ENCODE data around the gene HEATR5A. TPM values are rescaled to one million over a fixed set of nuclear protein-coding genes. Genes with fewer than 3 reads are reported as not detected.

The HEATR5A gene
- total RNA-seq, 4 donors from 2014 or later: 24.3 to 134 (median 34.9) TPM

DNA sequence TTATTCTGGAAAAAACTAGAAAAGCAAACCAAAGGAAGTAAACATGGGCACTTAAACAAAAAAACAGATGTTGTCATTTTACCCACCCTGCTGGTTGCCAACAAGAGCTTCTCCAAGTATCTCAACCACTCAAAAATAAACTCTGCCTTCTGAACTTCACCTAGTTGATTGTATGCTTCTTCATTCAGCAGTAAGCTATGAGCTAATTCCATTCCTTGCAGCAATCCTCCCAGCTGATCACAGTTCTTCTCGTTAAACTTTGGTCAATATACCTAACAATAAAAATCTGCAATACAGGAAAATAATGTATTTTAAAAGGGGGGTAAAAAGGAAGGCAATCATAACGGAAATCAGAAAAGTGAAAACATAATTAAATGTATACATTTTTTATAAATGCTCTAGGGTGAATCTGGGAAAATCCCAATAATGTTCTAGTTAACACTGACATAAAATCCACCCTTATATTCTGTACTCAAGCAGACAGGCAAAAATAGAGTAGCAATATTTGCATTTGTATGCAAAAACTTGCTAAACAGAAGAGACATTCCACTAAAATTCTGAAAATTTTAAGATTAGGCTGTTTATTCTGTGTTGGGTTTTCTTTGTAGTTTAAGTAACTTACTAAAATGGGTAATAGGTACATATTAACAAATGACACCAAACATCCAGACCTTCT, 17.4 kb downstream of the HEATR5A start:
- DNase-seq: no peak
- TF ChIP-seq, protein P1, sequence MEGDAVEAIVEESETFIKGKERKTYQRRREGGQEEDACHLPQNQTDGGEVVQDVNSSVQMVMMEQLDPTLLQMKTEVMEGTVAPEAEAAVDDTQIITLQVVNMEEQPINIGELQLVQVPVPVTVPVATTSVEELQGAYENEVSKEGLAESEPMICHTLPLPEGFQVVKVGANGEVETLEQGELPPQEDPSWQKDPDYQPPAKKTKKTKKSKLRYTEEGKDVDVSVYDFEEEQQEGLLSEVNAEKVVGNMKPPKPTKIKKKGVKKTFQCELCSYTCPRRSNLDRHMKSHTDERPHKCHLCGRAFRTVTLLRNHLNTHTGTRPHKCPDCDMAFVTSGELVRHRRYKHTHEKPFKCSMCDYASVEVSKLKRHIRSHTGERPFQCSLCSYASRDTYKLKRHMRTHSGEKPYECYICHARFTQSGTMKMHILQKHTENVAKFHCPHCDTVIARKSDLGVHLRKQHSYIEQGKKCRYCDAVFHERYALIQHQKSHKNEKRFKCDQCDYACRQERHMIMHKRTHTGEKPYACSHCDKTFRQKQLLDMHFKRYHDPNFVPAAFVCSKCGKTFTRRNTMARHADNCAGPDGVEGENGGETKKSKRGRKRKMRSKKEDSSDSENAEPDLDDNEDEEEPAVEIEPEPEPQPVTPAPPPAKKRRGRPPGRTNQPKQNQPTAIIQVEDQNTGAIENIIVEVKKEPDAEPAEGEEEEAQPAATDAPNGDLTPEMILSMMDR (IDR thresholded peaks at IDR 0.05): no peak
- no peak for TF ChIP-seq POLR2A (IDR thresholded peaks at IDR 0.05)
- Histone ChIP-seq H3K27ac (no peak overlapping the region), H3K4me3 (no peak overlapping the region), H3K4me1 (no peaks in the 10 kb centered on the region), H3K27me3 (no peaks in the 10 kb centered on the region), H3K9me3 (no peaks in the 10 kb centered on the region), H3K36me3 (peaks cover 0 to 22% (median 0%) of the 10 kb centered on the region in 3 donors)

DNA sequence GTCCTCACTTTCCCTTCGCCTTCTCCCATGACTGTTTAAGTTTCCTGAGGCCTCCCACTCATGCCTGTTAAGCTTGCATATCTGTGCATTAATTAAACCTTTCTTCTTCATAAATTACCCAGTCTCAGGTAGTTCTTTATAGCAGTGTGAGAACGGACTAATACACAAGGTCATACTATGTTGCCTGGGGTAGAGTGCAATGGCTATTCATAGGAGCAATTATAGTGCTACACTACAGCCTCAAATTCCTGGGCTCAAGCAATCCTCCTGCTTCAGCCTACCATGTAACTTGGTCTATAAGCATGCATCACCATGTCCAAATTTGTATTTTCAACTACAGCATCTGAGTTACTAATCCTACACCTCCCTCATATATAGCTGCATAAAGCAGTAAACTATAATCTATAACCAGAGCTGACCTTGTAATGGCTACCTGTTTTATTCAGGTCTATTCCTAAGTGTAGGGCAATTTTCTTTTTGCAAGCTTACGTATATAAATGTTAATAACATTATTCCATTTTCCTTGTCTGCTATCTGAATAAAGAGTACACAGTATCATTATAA, 18.9 kb downstream of the HEATR5A start:
- Histone ChIP-seq H3K4me1 (no peaks in the 10 kb centered on the region), H3K27me3 (no peaks in the 10 kb centered on the region), H3K4me3 (no peak overlapping the region), H3K9me3 (no peaks in the 10 kb centered on the region), H3K27ac (no peak overlapping the region), H3K36me3 (peaks cover 0 to 22% (median 0%) of the 10 kb centered on the region in 3 donors)
- no peak for DNase-seq
- TF ChIP-seq POLR2A (IDR thresholded peaks at IDR 0.05): no peak
- TF ChIP-seq, protein P1 (IDR thresholded peaks at IDR 0.05): no peak

DNA sequence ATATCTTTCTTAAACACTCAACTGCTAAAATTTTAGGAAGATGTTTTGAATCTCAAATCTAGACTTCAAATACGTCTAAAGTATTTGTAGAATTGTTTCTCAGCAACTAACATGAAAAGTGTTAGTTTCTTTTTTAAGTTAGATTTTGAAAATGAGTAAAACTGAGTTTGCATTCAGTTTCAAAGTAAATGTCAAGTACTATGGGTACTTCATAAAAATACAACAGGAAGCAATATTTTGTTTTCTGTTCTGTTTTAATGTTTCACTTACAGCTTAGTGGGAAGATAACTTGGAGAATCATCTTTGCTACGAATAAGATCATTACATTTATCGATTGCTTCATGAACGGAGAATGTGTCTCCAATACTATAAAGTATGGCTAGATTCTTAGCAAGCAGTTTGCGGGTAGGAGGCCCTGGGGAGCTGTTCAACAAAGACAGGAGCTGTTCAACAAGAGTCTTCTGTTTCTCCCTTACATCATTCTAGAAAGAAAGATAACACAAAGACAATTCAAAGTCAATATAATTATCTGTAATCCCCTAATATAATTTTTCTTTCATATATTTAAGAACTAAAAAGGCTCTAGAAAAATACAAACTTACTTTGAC, 20.2 kb downstream of the HEATR5A start:
- no peaks in the 10 kb centered on the region for H3K9me3 ChIP-seq
- no peak for TF ChIP-seq POLR2A (IDR thresholded peaks at IDR 0.05)
- TF ChIP-seq, protein P1 (IDR thresholded peaks at IDR 0.05): no peak
- no peak overlapping the region for H3K27ac ChIP-seq
- no peak for DNase-seq
- H3K4me1 ChIP-seq: no peaks in the 10 kb centered on the region
- no peaks in the 10 kb centered on the region for H3K27me3 ChIP-seq
- H3K36me3 ChIP-seq: peaks cover 0 to 27% (median 0%) of the 10 kb centered on the region in 3 donors
- H3K4me3 ChIP-seq: no peak overlapping the region

DNA sequence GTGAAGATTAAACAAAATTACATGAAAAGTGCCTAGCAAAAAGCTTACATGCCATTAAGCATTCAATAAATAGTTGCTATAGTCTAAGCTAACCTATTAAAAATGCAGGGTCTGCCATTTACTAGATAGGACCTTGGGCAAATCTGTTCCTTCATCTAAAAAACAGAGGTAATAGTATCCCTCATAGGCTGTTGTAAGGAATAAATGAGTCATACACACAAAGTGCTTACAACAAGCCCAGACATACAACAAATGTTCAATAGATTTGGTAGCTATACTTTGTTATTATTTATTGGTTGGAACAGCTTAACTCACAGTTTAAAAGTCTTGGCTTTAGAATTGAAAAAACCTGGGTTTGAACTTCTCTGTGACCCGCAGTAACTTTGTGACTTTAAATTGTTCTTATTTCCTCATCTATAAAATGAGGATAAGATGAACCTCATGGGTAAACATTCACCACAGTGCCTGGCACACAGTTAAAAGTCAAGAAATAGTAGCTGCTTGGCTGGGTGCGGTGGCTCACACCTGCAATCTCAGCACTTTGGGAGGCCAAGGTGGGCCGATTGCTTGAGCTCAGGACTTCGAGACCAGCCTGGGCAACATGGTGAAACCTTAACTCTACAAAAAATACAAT, 24.7 kb downstream of the HEATR5A start:
- no peak overlapping the region for H3K4me3 ChIP-seq
- H3K9me3 ChIP-seq: no peaks in the 10 kb centered on the region
- TF ChIP-seq POLR2A (IDR thresholded peaks at IDR 0.05): no peak
- TF ChIP-seq, protein P1 (IDR thresholded peaks at IDR 0.05): no peak
- no peaks in the 10 kb centered on the region for H3K27me3 ChIP-seq
- H3K27ac ChIP-seq: no peak overlapping the region
- DNase-seq: no peak
- H3K4me1 ChIP-seq: no peaks in the 10 kb centered on the region
- peaks cover 0 to 63% (median 0%) of the 10 kb centered on the region in 3 donors for H3K36me3 ChIP-seq

DNA sequence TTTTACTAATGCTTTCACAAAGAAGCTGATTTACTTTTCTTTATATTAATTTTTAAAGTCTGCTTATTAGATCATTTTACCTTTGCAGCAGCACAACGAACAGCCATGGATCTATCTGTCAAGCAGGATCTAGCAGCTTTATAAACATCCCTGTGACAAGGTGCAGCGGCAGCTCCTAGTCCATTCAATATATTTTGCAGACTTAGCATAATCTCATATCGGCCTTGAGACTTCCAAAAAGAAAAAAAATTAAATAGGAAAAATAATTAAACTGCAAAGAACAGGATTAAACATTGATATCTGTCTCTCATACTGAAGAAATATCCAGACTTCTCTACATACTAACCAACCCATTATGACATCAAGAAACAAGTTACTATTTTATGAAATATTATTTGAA, 25.2 kb downstream of the HEATR5A start:
- no peak for DNase-seq
- no peak overlapping the region for H3K4me3 ChIP-seq
- TF ChIP-seq POLR2A (IDR thresholded peaks at IDR 0.05): no peak
- TF ChIP-seq, protein P1 (IDR thresholded peaks at IDR 0.05): no peak
- H3K27ac ChIP-seq: no peak overlapping the region
- H3K9me3 ChIP-seq: no peaks in the 10 kb centered on the region
- H3K36me3 ChIP-seq: peaks cover 0 to 68% (median 0%) of the 10 kb centered on the region in 3 donors
- no peaks in the 10 kb centered on the region for H3K27me3 ChIP-seq
- no peaks in the 10 kb centered on the region for H3K4me1 ChIP-seq

Measured in Peyer's patch (tissue), 4 donors.